K562 (cell line): ENCODE results near the gene TSC22D1. TPM values are rescaled to one million over a fixed set of nuclear protein-coding genes. Genes with fewer than 3 reads are reported as not detected.

ENCODE experiments used
- BACH1 ChIP-seq: fragments of 200-800 bp; sonication (Bioruptor generic); IDR thresholded peaks from 2 replicates; pipeline ENCODE4 v1.6.1; 2016; ENCODE audit warnings: missing genetic modification characterization, missing compliant biosample characterization
- FOSL1 ChIP-seq: fragments of 200-800 bp; sonication (Bioruptor generic); conservative IDR thresholded peaks from 2 replicates; pipeline ENCODE4 v1.6.1; 2016; ENCODE audit warnings: missing genetic modification characterization, missing compliant biosample characterization
- HMGXB4 ChIP-seq: sonication (generic); formaldehyde crosslinking; IDR thresholded peaks from 2 replicates; pipeline ENCODE4 v1.8.1; 2023; ENCODE audit warnings: mild to moderate bottlenecking, missing genetic modification reagents
- MGA ChIP-seq: fragments of 450-650 bp; IDR thresholded peaks from 2 replicates; pipeline ENCODE4 v1.6.1; 2016; ENCODE audit warnings: mild to moderate bottlenecking, moderate library complexity
- NR0B1 ChIP-seq: fragments of 450-650 bp; IDR thresholded peaks from one replicate; pipeline ENCODE4 v1.6.1; 2018; ENCODE audit warnings: mild to moderate bottlenecking, moderate library complexity; ENCODE audit not compliant: partially characterized antibody
- PCBP1 ChIP-seq: fragments of 200-400 bp; formaldehyde crosslinking; IDR thresholded peaks from 2 replicates; pipeline ENCODE4 v1.6.1; 2018; ENCODE audit warnings: mild to moderate bottlenecking, low read depth, low read length; ENCODE audit not compliant: poor library complexity, severe bottlenecking
- SMAD4 ChIP-seq: fragments of 250-450 bp; sonication (Bioruptor Pico); conservative IDR thresholded peaks from 2 replicates; pipeline ENCODE4 v1.8.0; 2021; ENCODE audit warnings: inconsistent platforms, mild to moderate bottlenecking, moderate library complexity
- THRB ChIP-seq: fragments of 450-650 bp; formaldehyde crosslinking; conservative IDR thresholded peaks from 2 replicates; pipeline ENCODE4 v1.4.0; 2022; ENCODE audit warnings: mild to moderate bottlenecking, missing genetic modification characterization
- ZNF699 ChIP-seq: fragments of 250-450 bp; sonication (Bioruptor Pico); IDR thresholded peaks from 2 replicates; pipeline ENCODE4 v1.8.0; 2021; ENCODE audit warnings: mild to moderate bottlenecking, moderate library complexity; ENCODE audit not compliant: insufficient replicate concordance
- polyA plus RNA-seq, 8 experiments: library from polyadenylated mRNA; depleted of rRNA in 4 of 8; stranded (reverse) in 5 of 8; unstranded in 3 of 8; fragments of >200 nt; fragmentation: Nextera tagmentation in 2 of 8; fragmentation: Illumina TruSeq in 1 of 8; extraction: Ambion mirVana in 2 of 8; extraction: Trizol in 1 of 8; gene quantifications; 2 replicates each; pipeline versions ENCODE4 v1.2.1 to v1.2.3, GENCODE V29; 2011 to 2014; ENCODE audit warnings: inconsistent platforms in 1 of 8, missing spikeins in 1 of 8
- total RNA-seq, 7 experiments: library from RNA; depleted of rRNA in 6 of 7; stranded (reverse); fragments of >200 nt in 6 of 7; fragmentation: Illumina TruSeq in 2 of 7; extraction: Trizol in 2 of 7; gene quantifications; 2 replicates each; pipeline versions ENCODE4 v1.2.1 to v1.2.3, GENCODE V29; 2011 to 2021; ENCODE audit warnings: low replicate concordance in 1 of 7

The TSC22D1 gene
- total and polyA plus RNA-seq, 9 of the 15 experiments (the other 6 are each of a cell fraction or from before 2014, with no cell fraction given), result 2.6 to 19.8 (median 8.4) TPM

GRCh38 chr13:44577236-44578066 lies 1.3 kb upstream of the TSC22D1 start (continued):
- TF ChIP-seq MGA, result peak; percentile 79
- peak; percentile 80 for TF ChIP-seq SMAD4 (CRISPR knock-in tag)
- TF ChIP-seq BACH1, result peak; percentile 42; the same call in 1 of the 2 replicates
- TF ChIP-seq PCBP1, result peak; percentile 26
- peak; percentile 56; the same call in 1 of the 2 replicates for TF ChIP-seq FOSL1 (tag)
- TF ChIP-seq ZNF699, result no peak
- TF ChIP-seq THRB (CRISPR knock-in tag), result no peak
- TF ChIP-seq NR0B1, result no peak
- no peak for TF ChIP-seq HMGXB4 (CRISPR knock-in tag)
